Kidney tubule cell (primary cell): Measurements from ENCODE around the gene MPPED2.
A peak's percentile ranks its signal among the peaks of the same experiment; 100 is the strongest.

Source experiments
- DNase-seq: peaks from one replicate; pipeline ENCODE4 v3.0.0-alpha.2; 2018; ENCODE audit warnings: low spot score

Gene MPPED2

GRCh38 chr11:30420233-30420787 lies 165.8 kb downstream of the MPPED2 start:
- no peak for DNase-seq

GRCh38 chr11:30414806-30415205 lies 171.3 kb downstream of the MPPED2 start:
- no peak for DNase-seq

- no peak for DNase-seq
These were observed 171.9 kb downstream of the MPPED2 start for GRCh38 chr11:30414244-30414643.

DNA sequence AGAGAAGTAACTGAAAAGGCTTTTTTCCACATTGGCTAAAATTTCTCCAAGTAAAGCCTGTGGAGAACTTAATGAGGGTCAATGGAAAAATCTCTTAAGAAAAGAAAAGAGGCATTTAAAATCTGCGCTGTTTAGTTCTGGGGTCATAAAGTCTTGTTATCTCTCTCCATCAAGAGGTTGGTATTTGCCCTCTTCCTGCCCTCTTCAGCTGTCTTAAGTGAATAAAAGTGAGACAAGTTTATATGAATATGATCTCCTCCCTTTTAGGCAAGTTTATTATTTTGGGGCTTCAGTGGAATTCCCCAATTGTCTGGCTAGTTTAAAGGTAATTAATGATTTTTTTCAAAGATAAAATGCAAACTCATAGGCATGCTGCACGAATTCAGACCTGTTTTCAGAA lies 173.6 kb downstream of the MPPED2 start:
- DNase-seq = no peak

DNA sequence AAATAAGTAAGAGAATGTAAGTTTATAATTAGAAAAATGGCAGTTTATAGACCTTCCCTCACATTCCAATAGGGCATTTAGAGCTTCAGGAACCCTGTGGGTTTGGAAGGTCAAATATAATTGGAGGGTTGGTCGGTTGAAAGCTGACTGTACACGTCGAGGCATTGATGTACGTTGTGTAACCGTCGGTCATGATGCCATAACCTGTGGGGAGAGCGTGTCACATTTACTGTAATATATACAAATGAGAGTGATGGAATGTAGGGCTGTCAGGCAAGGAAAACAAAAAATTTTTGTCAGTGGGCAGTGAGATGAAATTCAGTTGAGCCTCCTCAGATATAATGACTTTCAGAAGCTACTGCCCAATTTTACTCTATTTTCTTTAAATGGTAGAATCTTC lies 174.8 kb downstream of the MPPED2 start:
- no peak for DNase-seq

- peak; percentile 38 for DNase-seq
These were observed 179.0 kb downstream of the MPPED2 start for GRCh38 chr11:30406978-30407762.

- no peak for DNase-seq
These were observed 180.8 kb downstream of the MPPED2 start for GRCh38 chr11:30405385-30405784.

- no peak for DNase-seq
These were observed 182.0 kb downstream of the MPPED2 start for GRCh38 chr11:30404136-30404535.

GRCh38 chr11:30395751-30396150 lies 190.4 kb downstream of the MPPED2 start:
- DNase-seq = no peak

DNA sequence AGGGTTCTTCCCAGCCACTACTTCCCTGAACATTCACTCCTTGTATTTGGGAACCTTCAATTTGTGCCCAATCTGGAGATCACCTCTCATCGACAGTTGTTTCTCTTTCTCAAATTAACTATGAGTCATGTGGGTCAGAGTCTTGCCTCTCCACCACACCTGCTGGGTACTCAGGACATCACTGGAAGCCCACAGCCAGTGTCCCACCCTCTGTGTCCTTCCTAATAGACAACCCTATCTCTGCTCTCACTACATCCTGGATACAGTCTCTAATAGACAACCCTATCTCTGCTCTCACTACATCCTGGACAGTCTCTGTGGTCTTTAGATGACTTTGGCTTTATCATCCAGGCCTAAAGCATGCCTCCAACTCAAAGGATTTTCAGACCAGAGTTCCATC lies 193.1 kb downstream of the MPPED2 start:
- DNase-seq = no peak

DNA sequence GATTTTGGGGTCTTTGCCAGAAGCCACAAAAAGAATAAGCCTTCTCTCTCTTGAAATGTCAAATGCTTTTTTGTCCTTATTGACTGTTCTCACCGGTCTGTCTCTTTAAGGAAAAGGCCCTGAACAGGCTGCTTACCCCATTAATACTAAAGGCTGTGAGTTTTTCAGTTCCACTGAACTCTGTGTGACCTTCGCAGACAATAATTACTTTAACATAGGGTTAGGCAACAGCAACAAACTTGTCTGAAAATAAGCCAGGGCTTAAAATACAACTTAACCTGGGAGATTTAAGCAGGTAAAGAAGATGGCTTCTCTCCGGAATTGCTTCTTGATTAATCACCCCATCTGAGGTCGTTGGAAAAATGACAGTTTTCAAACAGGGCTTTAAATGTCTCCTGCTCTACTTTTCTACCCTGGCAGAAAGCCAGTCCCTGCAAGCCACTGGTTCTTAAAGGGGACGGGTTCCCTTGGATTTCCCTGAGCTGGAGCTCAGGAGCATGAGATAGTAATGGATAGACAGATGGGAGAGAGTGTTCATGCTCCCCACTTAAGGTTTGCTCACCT lies 193.8 kb downstream of the MPPED2 start:
- peak; percentile 71 for DNase-seq

GRCh38 chr11:30388957-30389356 lies 197.2 kb downstream of the MPPED2 start:
- DNase-seq = no peak

- DNase-seq = no peak
These were observed 198.0 kb downstream of the MPPED2 start for GRCh38 chr11:30387891-30388861.

DNA sequence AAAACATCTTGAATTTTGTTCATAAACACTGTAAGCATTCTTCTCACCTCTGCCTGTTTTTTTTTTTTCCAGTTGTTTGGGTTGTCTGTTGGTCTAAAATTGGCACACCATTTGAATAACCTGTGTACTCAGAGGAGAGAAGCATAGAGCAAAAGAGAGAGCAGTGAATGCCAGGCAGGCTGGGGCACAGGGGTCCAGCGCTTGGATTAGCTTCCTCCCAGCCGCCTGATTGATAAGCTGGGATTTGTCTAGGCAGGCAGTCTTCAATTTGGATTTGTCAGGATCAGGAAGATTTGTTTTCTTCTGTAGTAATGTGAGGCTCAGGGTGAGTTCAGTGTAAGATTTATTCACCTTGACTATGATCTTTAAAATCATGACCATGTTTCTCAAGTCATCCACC lies 204.3 kb downstream of the MPPED2 start:
- no peak for DNase-seq

DNA sequence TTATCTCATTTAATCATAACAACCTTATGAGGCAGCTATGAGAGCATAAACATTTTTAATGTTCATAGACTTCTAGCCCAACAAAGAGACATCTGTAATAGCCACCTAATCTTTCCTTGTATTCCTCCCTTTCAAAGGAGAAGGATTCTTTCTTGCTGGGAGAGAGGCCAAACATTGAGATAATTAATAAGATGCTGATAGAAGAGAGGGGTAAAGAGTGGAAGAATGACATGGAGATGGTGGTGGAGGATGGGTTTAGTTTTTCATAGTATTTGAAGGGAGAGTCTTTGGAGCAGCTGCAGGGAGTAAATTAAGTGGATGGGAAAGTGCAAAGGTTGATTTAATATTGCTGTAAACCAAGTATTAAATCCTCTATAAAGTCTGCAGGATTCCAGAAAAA lies 205.3 kb downstream of the MPPED2 start:
- no peak for DNase-seq

GRCh38 chr11:30377347-30377746 lies 208.8 kb downstream of the MPPED2 start:
- DNase-seq = no peak

- DNase-seq = no peak
These were observed 216.0 kb downstream of the MPPED2 start for GRCh38 chr11:30370164-30370563.

GRCh38 chr11:30368394-30368793 lies 217.8 kb downstream of the MPPED2 start:
- DNase-seq = no peak

GRCh38 chr11:30365793-30366517 lies 220.2 kb downstream of the MPPED2 start:
- DNase-seq = no peak

DNA sequence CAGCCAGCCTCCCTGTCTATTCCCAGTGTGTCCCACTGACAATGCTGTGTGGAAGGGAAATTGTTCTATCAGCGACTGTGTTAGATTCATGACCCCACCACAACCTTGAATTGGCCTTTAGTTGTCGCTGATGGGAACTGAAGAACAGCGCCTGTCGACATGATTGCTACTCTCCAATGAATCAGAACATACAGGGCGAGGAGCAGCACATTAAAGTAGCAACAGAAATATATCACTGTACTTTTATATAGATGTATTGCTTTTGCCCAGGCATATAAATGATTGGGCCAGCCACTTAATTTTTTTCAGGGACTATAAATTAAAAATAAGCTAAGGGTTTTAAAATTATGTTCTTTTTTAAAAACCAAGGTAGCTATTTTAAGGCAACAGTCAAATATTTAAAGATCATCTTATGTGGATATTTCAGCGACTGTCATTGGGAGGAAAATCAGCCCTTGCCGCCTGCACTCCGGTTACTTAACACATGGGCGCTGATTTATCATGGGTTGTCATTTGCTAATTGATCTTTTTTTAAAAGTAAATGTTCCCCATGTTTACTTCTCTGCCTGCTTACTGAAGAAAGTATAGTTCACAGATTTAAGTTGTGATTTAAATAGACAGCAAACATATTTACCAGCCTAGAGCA lies 221.2 kb downstream of the MPPED2 start:
- no peak for DNase-seq

- DNase-seq = no peak
These were observed 221.9 kb downstream of the MPPED2 start for GRCh38 chr11:30364139-30364836.
